Measurements from ENCODE around the gene USP44.

USP44 gene

GRCh38 chr12:95590775-95591174 is 39.5 kb upstream of the USP44 start:
- no peak for TF ChIP-seq CTCF (IDR thresholded peaks at IDR 0.05; ENCODE audit: control extremely low read depth, extremely low read depth, low read depth, missing control alignments)
- CTCF ChIA-PET = no interaction called here
- no peak for DNase-seq (ENCODE audit: extremely low spot score)
- POLR2A ChIA-PET = no interaction called here

- ChIA-PET POLR2A (no interaction called here), CTCF (interaction anchor here (1.4 kb wide), 1 partner anchor 18 kb away, joined by 3 read pairs; no protein-coding TSS in a partner anchor)
- no peak for TF ChIP-seq CTCF (IDR thresholded peaks at IDR 0.05; ENCODE audit: control extremely low read depth, extremely low read depth, low read depth, missing control alignments)
- DNase-seq (ENCODE audit: extremely low spot score) = no peak
Observed at GRCh38 chr12:95583933-95584332, 32.7 kb upstream of the USP44 start.

GRCh38 chr12:95582230-95583058 is 31.2 kb upstream of the USP44 start:
- no peak for TF ChIP-seq CTCF (IDR thresholded peaks at IDR 0.05; ENCODE audit: control extremely low read depth, extremely low read depth, low read depth, missing control alignments)
- ChIA-PET POLR2A (no interaction called here), CTCF (interaction anchor here (0.6 to 1.6 kb wide), 2 partner anchors 11 to 126 kb away, joined by 3 to 4 read pairs; no protein-coding TSS in a partner anchor)
- DNase-seq (ENCODE audit: extremely low spot score) = no peak

GRCh38 chr12:95577820-95578219 is 26.5 kb upstream of the USP44 start:
- DNase-seq (ENCODE audit: extremely low spot score) = no peak
- CTCF ChIA-PET = interaction anchor here (2.0 kb wide), 1 partner anchor 11 kb away, joined by 7 read pairs; no protein-coding TSS in a partner anchor
- POLR2A ChIA-PET = no interaction called here
- TF ChIP-seq CTCF (IDR thresholded peaks at IDR 0.05; ENCODE audit: control extremely low read depth, extremely low read depth, low read depth, missing control alignments) = no peak

- ChIA-PET CTCF (interaction anchor here (1.0 to 2.0 kb wide), 9 partner anchors 10 to 475 kb away, joined by 3 to 6 read pairs (median 3); no protein-coding TSS in a partner anchor), POLR2A (no interaction called here)
- peak; percentile 24 for TF ChIP-seq CTCF (IDR thresholded peaks at IDR 0.05; ENCODE audit: control extremely low read depth, extremely low read depth, low read depth, missing control alignments)
- no peak for DNase-seq (ENCODE audit: extremely low spot score)
Observed at GRCh38 chr12:95574799-95575452, 23.6 kb upstream of the USP44 start.

- no peak for TF ChIP-seq CTCF (IDR thresholded peaks at IDR 0.05; ENCODE audit: control extremely low read depth, extremely low read depth, low read depth, missing control alignments)
- CTCF ChIA-PET = interaction anchor here (1.0 to 2.0 kb wide), 8 partner anchors 9 to 474 kb away, joined by 3 to 6 read pairs (median 4); no protein-coding TSS in a partner anchor
- POLR2A ChIA-PET = no interaction called here
- peak; percentile 53 for DNase-seq (ENCODE audit: extremely low spot score)
Observed at GRCh38 chr12:95573951-95574576, 22.8 kb upstream of the USP44 start.

Data from GM10248 (cell line).